ENCODE results near the gene TMEM266.

TMEM266 gene

GRCh38 chr15:76065245-76065644, 5.5 kb downstream of the TMEM266 start:
- no peak for DNase-seq (ENCODE audit: low read depth in 2 of 2, low spot score in 1 of 2)

GRCh38 chr15:76065793-76066192, 6.0 kb downstream of the TMEM266 start:
- no peak for DNase-seq (ENCODE audit: low read depth in 2 of 2, low spot score in 1 of 2)

GRCh38 chr15:76070192-76070591, 10.4 kb downstream of the TMEM266 start:
- no peak for DNase-seq (ENCODE audit: low read depth in 2 of 2, low spot score in 1 of 2)

GRCh38 chr15:76070921-76071635, 11.3 kb downstream of the TMEM266 start:
- DNase-seq (ENCODE audit: low read depth in 2 of 2, low spot score in 1 of 2) = no peak

DNA sequence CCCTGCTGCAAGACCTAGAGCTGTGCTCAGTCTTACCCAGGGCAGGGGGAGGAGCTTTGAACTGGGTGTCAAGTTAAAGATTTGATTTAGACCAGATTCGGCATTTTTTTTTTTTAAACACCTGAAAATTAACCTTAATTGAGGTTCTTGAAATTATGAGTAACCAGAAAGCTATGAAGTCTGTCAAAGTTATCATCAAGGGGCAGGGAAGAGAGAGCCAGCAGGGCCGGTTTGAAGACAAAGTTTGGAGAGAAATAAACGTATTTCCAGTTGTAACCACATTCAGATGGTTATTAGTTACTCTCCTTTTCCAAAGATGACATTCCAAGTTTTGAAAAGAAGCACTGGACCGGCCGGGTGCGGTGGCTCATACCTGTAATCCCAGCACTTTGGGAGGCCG, 12.0 kb downstream of the TMEM266 start:
- DNase-seq (ENCODE audit: low read depth in 2 of 2, low spot score in 1 of 2) = no peak

DNA sequence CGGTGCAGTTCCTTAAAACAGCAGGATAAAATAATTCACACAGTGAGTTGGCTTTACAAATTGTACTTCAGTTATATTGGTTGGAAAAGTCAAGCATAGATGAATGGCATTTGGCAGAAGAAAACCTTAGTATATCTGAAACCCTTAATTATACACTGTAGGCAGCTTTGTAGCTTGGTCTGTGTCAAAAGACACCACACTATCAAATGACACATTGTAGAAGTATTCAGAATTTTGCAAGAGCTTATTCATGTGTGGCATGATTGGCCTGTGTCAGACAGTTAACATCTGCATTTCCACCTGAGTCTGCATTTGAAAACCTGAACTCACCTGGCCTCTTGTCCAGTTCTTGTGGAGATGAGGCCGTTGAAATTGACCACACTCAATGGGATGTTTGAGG, 13.8 kb downstream of the TMEM266 start:
- no peak for DNase-seq (ENCODE audit: low read depth in 2 of 2, low spot score in 1 of 2)

DNA sequence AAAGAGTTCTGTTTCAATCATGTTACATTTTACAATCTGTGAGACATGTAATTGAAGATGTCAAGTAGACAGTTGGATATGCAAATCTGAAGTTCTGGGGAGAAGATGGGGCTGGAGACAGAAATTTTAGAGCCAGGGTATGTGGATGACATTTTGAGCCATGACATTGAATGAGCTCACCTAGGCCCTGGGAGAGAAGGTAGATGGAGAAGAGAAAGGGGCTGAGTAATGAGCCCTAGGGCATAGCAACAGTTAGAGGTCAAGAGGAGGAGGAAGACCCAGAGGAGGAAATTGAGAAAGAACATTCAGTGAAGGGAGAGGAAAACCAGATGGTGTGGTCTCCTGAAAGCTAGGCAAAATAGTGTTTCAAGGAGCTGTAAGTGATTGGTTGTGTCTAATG, 15.3 kb downstream of the TMEM266 start:
- no peak for DNase-seq (ENCODE audit: low read depth in 2 of 2, low spot score in 1 of 2)

- no peak for DNase-seq (ENCODE audit: low read depth in 2 of 2, low spot score in 1 of 2)
These were observed 18.6 kb downstream of the TMEM266 start for GRCh38 chr15:76078285-76078877.

DNA sequence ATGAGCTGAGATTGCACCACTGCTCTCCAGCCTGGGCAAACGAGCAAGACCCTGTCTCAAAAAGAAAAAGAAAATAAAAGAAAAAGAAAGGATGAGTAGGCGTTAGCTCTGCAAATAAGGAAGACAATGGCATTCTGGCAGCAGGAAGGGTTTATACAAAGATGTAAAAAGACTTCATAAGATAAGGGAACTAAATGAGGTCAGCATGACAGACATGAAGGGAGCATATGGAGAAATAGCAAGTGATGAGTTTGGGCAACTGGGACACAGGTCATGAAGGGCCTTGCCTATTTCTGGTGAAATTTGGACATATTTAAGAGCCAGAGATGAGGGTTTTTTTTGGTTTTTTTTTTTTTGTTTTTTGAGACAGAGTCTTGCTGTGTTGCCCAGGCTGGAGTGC, 24.5 kb downstream of the TMEM266 start:
- DNase-seq (ENCODE audit: low read depth in 2 of 2, low spot score in 1 of 2) = no peak

- no peak for DNase-seq (ENCODE audit: low read depth in 2 of 2, low spot score in 1 of 2)
These were observed 38.9 kb downstream of the TMEM266 start for GRCh38 chr15:76098685-76099084.

DNA sequence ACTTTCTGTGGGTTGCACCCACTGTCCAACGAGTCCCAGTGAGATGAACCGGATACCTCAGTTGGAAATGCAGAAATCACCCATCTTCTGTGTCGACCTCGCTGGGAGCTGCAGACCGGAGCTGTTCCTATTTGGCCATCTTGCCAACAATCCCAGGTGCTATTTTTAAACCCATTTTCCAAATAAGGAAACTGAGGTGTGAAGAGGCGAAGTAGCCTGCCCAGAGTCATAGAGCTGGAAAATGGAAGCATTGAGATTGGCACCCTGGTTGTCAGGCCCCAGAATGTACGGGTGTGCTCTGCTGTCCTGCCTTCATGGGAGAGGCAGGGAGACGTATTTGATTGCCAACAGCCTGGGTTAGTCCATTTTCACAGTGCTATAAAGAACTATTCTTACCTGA, 39.6 kb downstream of the TMEM266 start:
- no peak for DNase-seq (ENCODE audit: low read depth in 2 of 2, low spot score in 1 of 2)

GRCh38 chr15:76100361-76100760, 40.6 kb downstream of the TMEM266 start:
- DNase-seq (ENCODE audit: low read depth in 2 of 2, low spot score in 1 of 2) = no peak

DNA sequence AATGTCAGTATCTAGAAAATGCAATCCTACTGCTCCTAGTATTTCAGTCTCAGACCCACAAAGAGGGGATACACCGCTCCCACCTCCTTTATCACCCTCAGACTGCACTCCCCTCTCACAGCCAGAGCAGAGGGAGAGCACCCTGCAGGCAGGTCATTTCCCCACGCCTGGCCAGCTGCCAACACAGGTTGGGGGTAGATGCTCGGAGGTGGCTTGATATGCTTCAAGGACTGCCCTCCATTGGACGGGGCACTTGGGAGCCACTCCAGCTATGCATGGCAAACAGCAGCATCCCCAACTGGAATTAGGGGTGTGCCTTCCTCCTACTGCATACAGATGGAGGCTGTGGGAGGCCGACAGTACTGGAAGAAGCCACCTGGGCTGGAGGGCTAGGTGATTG, 41.9 kb downstream of the TMEM266 start:
- DNase-seq (ENCODE audit: low read depth in 2 of 2, low spot score in 1 of 2) = no peak

GRCh38 chr15:76105391-76105790, 45.6 kb downstream of the TMEM266 start:
- no peak for DNase-seq (ENCODE audit: low read depth in 2 of 2, low spot score in 1 of 2)

DNA sequence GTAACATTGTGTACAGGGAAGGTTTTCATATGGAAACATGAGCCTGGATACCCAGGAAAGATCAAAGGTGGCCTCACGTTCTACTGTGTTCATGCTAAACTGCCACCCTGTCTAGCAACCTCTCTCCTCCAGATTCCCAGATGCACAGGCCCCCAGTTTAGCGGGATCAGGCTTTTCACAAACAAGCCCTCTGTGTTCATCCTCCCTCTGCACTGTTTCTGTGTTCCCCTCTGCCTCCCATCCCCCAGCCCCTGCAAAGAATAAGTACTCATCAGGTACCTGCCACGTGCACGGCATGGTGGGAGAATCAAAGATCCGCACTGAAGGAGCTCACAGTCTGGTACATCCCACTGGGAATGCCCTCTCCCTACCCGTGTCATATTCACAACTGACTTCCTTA, 46.1 kb downstream of the TMEM266 start:
- DNase-seq (ENCODE audit: low read depth in 2 of 2, low spot score in 1 of 2) = no peak

- no peak for DNase-seq (ENCODE audit: low read depth in 2 of 2, low spot score in 1 of 2)
These were observed 47.4 kb downstream of the TMEM266 start for GRCh38 chr15:76107169-76107568.

- no peak for DNase-seq (ENCODE audit: low read depth in 2 of 2, low spot score in 1 of 2)
These were observed 48.4 kb downstream of the TMEM266 start for GRCh38 chr15:76108021-76108723.

DNA sequence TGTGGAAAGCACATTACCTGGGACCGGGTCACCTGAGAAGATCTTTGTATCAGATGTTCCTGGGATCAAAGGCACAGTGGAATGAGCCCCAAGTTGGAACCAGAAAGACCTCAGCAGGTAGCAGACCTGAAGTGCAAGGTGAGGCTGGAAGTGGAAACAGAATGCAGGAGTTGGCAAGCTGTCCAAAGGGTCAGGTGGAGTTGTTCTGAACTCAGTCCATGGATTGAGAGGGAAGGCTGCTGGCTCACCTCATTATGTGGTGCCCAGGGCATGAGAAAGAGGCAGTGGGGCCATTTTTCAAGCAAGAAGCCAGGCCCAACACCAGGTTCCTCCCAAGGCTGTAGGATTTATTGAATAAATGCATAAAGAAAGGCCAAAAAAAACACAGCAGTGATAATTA, 49.3 kb downstream of the TMEM266 start:
- no peak for DNase-seq (ENCODE audit: low read depth in 2 of 2, low spot score in 1 of 2)

DNA sequence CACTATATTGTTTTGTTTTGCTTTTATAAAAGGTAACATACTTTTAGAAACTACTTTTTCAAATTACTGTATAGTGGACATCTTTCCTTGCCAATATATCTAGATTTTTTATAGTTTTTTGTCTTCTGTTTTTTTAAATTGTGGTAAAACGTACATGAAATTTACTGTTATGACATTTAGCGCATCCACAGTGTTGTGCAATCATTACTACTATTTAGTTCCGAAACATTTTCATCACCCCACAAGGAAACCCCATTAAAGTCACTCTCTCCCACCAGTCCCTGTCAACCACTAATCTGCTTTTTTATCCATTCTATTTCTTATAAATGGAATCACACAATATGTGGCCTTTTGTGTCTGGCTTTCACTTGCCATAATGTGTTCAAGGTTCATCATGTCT, 54.8 kb downstream of the TMEM266 start:
- no peak for DNase-seq (ENCODE audit: low read depth in 2 of 2, low spot score in 1 of 2)

GRCh38 chr15:76116138-76116885, 56.5 kb downstream of the TMEM266 start:
- no peak for DNase-seq (ENCODE audit: low read depth in 2 of 2, low spot score in 1 of 2)

DNA sequence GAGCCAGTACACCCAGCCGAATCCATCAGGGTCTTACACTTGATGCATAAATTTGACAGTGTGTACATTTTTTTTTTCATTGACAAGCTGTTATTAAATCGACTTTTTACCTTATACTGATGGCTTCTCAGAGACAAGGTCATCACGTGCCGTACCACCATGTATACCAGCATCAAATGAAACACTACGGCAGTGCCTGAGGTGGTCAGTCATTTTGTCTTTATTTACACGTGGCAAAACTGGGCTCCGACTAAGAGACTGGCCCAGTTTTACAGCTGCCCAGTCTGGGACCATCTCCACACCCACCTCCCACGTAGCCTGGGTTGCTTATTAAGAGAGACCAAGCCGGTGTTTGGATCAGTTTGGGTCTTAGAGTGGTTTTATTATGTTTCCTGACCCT, 57.4 kb downstream of the TMEM266 start:
- DNase-seq (ENCODE audit: low read depth in 2 of 2, low spot score in 1 of 2) = no peak

GRCh38 chr15:76118767-76119166, 59.0 kb downstream of the TMEM266 start:
- DNase-seq (ENCODE audit: low read depth in 2 of 2, low spot score in 1 of 2) = no peak
